GM21737 (cell line): ENCODE results near the gene ATG7.

ENCODE experiments used
- ATAC-seq: cut with Tn5 transposase; IDR thresholded peaks from one replicate; pipeline ENCODE4 v1.9.1; 2021; ENCODE audit warnings: mild to moderate bottlenecking, moderate library complexity; ENCODE audit not compliant: unreplicated experiment

ATG7 gene

DNA sequence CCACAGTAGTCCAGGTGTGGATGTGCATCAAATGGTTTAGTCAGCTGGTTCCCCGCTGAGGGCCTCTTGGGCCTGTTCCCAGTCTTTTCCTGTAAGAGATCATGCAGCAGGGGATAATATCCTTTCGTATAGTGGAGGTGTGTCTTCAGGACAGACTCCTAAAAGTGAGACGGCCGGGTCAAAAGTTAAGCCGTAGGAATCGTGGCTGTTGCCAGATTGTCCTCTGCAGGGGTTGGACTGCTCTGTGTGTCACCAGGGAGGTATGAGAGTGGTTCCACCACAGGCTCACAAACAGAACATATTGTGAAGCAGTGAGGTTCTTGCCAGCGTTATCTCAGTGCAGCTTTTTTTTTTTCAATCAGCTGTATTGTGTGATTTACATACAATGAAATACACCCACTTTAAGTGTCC lies 276.5 kb downstream of the ATG7 start:
- ATAC-seq = no peak

GRCh38 chr3:11549580-11550140 lies 277.5 kb downstream of the ATG7 start:
- no peak for ATAC-seq

DNA sequence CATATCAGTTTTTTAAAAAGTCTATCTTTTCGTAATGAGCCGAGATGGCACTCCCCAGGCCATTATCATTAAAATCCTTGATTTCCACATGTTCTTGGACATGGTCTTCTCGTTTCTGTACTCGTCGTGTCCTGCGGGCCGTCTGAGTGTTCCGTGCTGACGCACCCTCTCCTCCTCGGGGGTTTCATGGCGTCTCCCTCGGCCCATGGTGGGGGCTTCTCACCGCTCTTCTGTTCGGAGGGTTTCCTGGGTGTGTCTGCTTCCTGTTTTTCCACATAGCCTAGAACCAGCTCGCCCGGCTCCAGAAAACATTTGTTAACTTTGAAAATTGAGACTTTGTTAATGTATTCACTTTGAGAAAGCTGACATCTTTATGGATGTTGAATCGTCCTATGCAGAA lies 278.8 kb downstream of the ATG7 start:
- no peak for ATAC-seq

GRCh38 chr3:11552289-11553264 lies 280.4 kb downstream of the ATG7 start:
- ATAC-seq = no peak

- ATAC-seq = no peak
Observed at GRCh38 chr3:11553436-11554235, 281.4 kb downstream of the ATG7 start.

DNA sequence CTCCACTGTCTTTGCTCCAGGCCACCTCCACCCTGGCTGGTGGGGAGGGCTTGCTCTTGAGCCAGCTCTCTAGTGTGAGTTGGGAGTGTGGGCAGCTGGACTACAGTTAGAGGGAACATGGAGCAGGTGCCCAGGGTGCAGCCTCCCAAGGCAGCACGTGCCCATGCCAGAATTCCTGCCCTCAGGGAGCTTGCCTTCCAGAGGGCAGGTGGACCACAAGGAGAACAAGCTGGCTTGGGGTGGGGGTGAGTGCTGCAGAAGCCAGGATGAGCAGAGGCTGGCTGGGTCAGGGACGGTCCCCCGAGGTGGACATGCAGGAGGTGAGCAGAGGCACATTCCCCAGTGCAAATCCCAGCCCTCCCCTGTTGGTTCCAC lies 282.0 kb downstream of the ATG7 start:
- ATAC-seq = no peak

GRCh38 chr3:11554666-11555065 lies 282.5 kb downstream of the ATG7 start:
- ATAC-seq = no peak

DNA sequence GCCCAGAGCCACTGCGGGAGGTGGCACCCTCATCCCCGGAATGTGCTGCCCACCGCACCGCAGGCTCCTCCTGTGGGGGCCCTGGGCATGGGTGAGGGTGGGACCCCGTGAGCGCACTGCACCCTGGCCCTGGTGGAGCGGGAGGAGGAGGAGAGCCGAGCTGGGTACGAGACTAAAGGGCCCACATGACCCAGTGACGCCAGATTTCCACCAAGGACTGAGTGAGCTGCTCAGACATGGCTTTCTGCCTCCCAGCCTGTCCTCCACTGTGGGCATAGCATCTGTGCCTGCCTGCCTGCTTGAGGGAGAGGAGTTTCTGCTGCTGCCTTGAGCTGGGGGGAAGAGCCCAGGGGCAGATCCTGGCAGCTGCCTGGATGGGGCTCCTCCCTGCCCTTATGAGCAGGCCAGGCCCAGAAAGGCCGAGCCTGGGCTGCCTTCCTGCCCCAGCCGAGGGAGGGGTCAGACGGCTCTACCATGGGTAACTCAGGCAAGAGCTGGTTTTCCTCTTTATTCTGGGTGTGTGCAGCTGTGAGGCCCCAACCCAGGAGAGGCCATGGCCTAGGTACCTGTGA lies 283.1 kb downstream of the ATG7 start:
- no peak for ATAC-seq

DNA sequence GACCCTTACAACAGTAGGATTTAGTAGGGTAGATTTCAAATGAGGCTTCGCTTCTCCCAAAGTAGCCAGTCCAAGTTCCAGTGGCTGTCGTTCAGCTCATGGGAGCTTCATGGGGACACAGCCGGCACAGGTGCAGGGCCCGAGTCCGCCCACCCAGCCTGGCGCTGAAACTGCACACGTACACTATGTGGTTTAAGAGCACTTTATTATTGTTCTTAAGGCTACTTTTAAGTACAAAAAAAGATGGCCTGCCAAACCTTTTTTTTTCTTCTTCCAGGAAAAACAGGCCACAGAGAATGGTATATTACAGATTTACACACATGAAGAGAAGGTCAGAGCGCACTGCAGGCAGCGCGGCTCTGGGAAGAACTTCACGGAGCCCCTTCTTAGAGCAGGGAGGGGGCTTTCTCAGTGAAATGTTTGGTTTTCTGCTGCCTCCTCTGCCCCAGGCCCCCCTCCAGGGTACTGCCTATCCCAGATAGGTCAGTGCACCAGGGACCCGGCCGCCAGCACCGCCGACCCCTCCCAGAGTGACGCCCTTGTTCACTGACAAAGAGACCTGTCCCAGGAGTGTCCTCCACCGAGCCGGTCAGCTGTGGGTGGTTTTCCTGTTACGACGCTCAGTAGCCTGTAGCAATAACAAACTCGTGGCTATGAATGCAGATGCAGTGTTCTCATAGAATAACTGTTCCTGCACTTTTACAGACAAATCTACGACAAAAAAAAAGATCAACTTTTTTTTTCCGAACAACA lies 283.9 kb downstream of the ATG7 start:
- ATAC-seq = no peak

DNA sequence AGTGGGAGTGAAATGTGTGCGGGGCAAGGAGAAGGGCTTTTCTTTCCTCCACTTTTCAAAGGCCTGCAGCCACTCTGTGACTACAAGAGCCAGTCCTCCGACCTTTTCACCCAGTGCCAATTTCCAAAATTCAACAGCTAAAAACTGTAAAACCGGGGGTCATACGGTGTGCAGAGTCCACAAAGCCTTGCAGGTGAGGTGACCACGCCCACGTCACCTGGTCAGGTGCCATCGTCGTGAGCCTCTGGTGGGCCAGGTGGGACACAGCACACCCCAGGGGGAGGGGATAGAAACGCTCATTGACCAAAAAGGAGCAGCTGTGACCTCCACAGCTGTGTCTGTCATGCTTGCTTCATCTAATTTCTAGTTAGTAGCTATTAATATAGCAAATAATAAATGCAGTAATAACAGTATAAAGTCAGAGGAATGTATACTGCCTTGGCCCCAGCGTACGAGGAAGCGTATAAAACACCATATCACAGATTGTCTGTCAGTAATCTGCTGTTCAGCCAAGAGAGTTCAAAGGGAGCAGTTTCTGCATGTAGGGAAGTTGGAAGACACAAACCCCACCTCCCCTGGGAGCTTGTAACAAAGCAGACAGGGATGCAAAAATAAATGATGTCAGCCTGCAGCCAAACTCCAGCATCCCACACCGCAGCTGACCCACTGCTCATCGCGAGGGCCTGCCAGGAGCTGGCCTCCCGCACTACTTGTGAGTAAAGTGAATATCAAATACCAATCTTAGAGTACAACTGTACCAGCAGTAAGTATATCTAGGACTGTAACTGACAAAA lies 284.9 kb downstream of the ATG7 start:
- no peak for ATAC-seq

DNA sequence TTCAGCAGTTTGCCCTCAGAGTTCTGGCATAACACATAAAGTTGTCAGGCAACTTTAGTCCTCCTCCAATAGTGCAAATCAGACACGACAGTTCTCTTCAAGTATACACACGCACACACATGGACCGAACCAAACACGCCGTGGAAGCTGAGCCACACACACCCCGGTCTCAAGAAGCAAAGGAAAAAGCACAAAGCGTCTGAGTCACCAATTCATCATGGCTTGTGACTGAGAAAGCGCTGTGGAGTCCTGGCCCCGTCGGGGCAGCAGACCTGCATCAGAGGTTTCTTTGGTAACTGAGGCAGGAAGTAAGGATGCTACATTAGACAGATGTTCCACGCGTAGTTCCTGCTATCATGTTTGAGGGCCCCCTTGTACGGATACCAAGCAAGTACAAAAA lies 285.8 kb downstream of the ATG7 start:
- ATAC-seq = no peak

DNA sequence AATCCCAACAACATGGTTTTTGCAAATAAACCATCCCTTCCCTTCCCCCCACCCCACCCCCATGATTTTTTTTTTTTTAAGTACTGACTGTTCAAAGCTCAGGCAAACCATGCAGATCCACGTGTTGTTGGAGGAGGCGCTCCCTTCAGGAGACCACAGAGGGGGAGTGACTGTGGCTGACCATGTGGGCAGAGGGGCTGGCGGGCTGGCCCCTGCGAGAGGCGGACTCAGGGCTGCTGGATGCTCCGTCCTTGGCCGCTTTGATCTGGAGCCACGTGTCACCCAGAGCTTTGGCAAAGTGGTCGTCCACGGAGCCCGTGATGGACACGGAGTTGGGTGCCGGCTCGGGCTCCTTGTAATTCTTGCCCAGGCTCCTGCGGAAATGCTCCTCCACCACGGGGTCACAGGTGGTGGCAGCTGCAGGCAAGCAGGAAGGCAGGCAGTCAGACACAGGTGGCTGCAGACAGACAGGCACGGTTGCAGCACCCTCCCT lies 286.3 kb downstream of the ATG7 start:
- no peak for ATAC-seq

DNA sequence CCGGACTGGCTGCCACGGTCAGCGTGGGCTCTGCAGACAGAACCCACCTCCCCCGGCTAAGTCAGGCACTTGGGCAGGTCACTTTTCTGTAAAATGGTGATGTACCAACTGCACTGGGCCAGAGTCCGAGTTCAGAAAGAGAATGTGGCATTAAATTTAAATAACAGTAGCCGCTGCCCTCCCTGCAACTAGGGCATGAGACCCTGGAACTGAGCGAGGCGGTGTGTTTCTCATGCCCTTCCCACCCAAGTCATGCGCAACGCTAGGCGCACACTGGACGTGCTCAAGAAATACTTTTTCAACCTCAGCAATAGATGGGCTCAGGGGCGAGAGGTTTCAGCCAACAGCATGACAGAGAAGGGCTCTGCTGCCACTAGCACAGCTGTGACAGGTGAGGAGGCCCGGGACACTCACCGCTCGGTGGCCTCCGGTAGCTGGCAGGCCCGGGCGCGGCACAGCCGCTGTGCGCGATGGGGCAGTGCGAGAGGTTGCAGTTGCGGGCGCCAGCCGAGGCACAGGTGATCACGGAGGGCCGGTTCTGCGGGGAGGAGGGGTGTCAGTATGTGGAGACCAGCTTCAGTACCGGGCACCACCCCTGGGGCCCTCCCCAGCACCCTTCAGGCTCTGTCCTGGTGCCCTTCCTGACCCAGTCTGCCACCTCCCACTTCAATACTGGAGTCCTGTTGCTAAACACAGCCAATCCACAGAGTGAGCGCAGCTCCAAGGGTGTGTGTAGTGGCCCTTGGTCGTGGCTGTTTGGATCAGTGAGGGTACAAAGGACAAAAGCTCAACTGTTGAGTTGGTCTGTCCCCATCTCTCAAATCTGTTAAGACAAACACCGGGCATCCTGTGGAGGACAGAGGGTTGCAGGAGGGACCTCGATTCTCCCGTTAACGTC lies 287.0 kb downstream of the ATG7 start:
- no peak for ATAC-seq

DNA sequence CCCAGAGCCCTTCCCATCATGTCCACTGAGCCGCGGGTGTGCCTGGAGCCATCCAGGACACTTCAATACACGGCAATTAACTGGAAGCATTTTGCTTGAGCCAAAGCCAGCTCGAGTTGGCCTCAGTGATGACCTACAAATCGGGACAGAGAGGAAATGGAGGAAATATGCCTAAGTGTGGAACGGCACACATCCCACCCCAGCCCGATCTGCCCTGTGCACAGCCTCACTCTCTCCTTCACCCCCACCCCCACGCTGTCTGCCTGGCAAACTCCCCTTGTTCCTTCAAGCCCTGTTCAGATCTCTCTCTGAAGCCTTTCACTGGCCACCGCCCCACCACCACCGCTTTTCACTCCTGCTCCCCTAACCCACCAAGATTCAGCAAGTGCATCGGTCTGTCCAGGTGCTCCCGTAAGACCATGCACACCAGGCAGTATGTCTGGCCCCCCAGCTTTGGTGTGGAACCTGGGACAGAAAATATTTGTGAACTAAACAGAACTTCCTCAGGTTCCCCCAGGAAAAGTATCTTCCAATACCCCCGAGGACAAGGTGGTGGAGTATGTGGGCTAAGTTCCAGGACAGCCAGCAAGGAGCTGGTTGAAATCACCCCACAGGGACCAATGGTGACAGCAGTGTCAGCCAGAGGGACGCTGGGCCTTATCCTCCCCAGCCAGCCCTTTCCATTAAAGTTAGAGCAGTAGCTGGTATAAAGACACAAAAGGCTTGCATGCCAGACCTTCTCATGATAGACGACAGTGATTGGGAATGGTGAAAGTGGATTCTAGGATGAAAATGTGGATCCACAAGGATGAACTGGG lies 287.8 kb downstream of the ATG7 start:
- ATAC-seq = no peak

GRCh38 chr3:11560746-11561145 lies 288.5 kb downstream of the ATG7 start:
- no peak for ATAC-seq

DNA sequence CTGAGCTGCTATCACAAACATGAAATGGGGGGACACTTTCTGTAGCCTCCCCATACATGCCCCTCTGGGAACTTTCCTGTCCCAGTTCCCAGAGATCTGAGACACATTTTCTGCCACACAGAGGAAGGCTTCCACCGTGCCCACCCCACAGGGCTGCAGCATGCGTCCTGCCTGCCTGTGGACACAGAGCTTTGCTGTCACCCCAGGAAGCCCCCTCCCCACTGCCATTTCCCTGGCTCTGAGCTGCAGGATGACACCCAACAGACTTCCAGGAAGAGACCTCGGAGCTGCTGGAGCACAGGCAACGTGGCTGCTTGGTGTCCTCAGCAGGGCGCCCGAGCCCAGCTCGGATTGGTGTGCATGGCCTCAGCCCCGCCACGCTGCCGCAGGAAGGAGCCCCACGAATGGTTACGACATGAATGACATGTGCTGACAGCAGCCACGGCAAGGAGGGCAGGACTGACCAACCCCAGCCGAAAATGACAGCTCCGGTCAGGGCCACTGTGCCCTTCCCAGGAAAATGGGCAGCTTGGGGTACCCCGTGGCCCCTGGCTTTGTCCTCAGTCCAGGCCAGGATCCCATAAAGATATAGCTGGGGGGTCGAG lies 290.2 kb downstream of the ATG7 start:
- ATAC-seq = no peak

DNA sequence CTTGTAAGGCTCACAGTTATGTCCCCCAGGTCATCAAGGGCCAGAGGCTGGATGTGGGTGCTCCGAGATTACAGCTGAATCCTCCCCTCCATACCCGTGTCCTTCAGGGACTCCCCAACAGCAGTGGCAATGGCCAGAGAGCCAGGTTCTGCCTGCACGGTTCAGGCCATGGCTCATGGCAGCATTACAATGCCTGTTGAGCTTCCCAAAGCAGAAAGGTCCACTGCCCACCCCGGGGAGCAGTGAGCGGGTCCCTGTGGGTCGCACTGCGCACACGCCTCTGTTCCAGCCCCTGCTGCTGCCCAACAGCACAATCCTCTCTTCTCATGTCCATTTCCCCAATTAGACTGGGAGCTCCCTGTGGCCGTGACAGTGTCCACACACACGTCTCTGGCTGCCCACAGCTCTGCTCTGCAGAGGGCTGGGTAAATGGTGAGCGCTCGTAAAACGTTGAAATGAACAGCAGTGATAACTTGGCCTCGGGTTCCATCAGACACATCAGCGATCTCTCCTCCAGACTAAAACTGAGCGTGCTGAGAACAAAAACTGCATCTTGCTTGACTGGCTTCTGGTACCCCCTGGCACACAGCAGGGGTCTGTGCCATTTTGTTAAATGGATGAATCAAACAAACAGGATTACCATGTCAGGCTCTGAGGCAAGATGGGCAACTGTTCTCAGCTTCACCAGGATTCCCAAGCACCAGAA lies 291.1 kb downstream of the ATG7 start:
- ATAC-seq = no peak
